Measurements from ENCODE around the gene CCL3. TPM values are rescaled to one million over a fixed set of nuclear protein-coding genes. Genes with fewer than 3 reads are reported as not detected.

The CCL3 gene
- total RNA-seq (2022; extraction: Qiagen RNA extraction; ENCODE audit: low read depth), result not detected in 5 replicates

GRCh38 chr17:36089888-36090836 is at the start of gene CCL3:
TSS of gene CCL3 (minus strand) at chr17:36090143. CDS start at chr17:36090058, 85 bp downstream.

GRCh38 chr17:36103401-36103975 is 13.5 kb upstream of the CCL3 start, which contains the start of gene CCL4:
TSS of gene CCL4 (plus strand) at chr17:36103827. CDS start at chr17:36103906, 79 bp downstream.

GRCh38 chr17:36063786-36064541 is 26.0 kb downstream of the CCL3 start, which contains the start of gene CCL18:
TSS of gene CCL18 (plus strand) at chr17:36064272. CDS start at chr17:36064343, 71 bp downstream.

Other genes starting within 250 kb of the CCL3 start
- not detected in 5 replicates for gene HEATR9, start 221.3 kb downstream of the CCL3 start, total RNA-seq (2022; extraction: Qiagen RNA extraction; ENCODE audit: low read depth)
- 1.0 to 2.3 TPM (median 1.5 TPM) in 5 replicates for gene CCL5, start 209.8 kb downstream of the CCL3 start, total RNA-seq (2022; extraction: Qiagen RNA extraction; ENCODE audit: low read depth)
- gene RDM1, start 159.4 kb downstream of the CCL3 start, total RNA-seq (2022; extraction: Qiagen RNA extraction; ENCODE audit: low read depth), result 2.7 to 6.7 TPM (median 3.7 TPM) in 5 replicates
- not detected in 5 replicates for gene LYZL6, start 146.4 kb downstream of the CCL3 start, total RNA-seq (2022; extraction: Qiagen RNA extraction; ENCODE audit: low read depth)
- not detected in 5 replicates for gene CCL16, start 108.6 kb downstream of the CCL3 start, total RNA-seq (2022; extraction: Qiagen RNA extraction; ENCODE audit: low read depth)
- not detected in 5 replicates for gene CCL14, start 103.4 kb downstream of the CCL3 start, total RNA-seq (2022; extraction: Qiagen RNA extraction; ENCODE audit: low read depth)
- not detected in 5 replicates for gene CCL15, start 88.6 kb downstream of the CCL3 start, total RNA-seq (2022; extraction: Qiagen RNA extraction; ENCODE audit: low read depth)
- not detected in 5 replicates for gene CCL23, start 72.2 kb downstream of the CCL3 start, total RNA-seq (2022; extraction: Qiagen RNA extraction; ENCODE audit: low read depth)
- gene CCL18, start 25.9 kb downstream of the CCL3 start, total RNA-seq (2022; extraction: Qiagen RNA extraction; ENCODE audit: low read depth), result 0.38 TPM in 1 of 5 replicates, not detected in the others
- gene CCL4, start 13.7 kb upstream of the CCL3 start, total RNA-seq (2022; extraction: Qiagen RNA extraction; ENCODE audit: low read depth), result not detected in 5 replicates
- 1.5 to 4.3 TPM (median 3.4 TPM) in 5 replicates for gene TBC1D3B, start 86.5 kb upstream of the CCL3 start, total RNA-seq (2022; extraction: Qiagen RNA extraction; ENCODE audit: low read depth)
- not detected in 5 replicates for gene CCL3L1, start 106.6 kb upstream of the CCL3 start, total RNA-seq (2022; extraction: Qiagen RNA extraction; ENCODE audit: low read depth)
- gene CCL4L2, start 120.9 kb upstream of the CCL3 start, total RNA-seq (2022; extraction: Qiagen RNA extraction; ENCODE audit: low read depth), result not detected in 5 replicates
- 0.20 to 0.46 TPM (median 0.23 TPM) in 5 replicates for gene TBC1D3I, start 174.4 kb upstream of the CCL3 start, total RNA-seq (2022; extraction: Qiagen RNA extraction; ENCODE audit: low read depth)
- not detected in 5 replicates for gene TBC1D3G, start 233.7 kb upstream of the CCL3 start, total RNA-seq (2022; extraction: Qiagen RNA extraction; ENCODE audit: low read depth)

Data from A549 treated with ZK216348 at 1 μM for 4 hours (cell line).